ENCODE data around the gene HDGFL2.

Gene HDGFL2

DNA sequence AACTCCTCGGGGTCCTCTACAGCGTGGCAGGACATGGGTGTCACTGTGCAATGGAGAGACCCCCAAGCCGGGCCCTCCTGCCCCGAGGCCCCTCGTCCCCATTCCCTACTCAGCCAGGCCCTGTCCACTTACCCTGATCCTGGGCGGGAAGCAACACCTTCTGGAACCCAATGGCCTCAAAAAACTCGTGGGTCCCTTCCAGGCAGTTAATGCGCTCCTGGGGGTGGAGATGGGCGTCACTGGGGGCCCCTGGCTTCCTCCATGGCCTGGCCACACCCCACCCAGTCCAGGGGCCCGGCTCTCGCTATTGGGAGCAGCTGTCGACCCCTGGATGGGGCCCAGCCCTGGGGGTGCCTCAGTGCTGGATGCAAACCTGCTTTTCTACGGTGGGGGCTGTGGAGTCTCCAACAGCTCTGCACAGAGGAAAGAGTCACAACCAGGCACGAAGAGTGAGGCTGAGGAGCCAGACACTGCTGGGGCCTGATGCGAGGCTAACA lies 25.3 kb upstream of the HDGFL2 start:
- WGBS, 2 experiments (ENCODE audit: insufficient coverage in 2 of 2) = 92% methylated on average over 11 to 12 of the region's 15 CpGs
- Histone ChIP-seq H3K4me1 (ENCODE audit: control insufficient read depth, insufficient read depth, low read length, poor library complexity, severe bottlenecking) (no peaks in the 10 kb centered on the region), H3K27ac (ENCODE audit: low read depth, low read length, severe bottlenecking) (no peak overlapping the region), H3K4me3 (ENCODE audit: extremely low read depth, insufficient read depth, low read length, poor library complexity, severe bottlenecking) (no peak overlapping the region), H3K9me3 (ENCODE audit: control insufficient read depth, low read length) (no peaks in the 10 kb centered on the region), H3K36me3 (ENCODE audit: control insufficient read depth, insufficient read depth, low read length) (peaks cover 88% of the 10 kb centered on the region)

DNA sequence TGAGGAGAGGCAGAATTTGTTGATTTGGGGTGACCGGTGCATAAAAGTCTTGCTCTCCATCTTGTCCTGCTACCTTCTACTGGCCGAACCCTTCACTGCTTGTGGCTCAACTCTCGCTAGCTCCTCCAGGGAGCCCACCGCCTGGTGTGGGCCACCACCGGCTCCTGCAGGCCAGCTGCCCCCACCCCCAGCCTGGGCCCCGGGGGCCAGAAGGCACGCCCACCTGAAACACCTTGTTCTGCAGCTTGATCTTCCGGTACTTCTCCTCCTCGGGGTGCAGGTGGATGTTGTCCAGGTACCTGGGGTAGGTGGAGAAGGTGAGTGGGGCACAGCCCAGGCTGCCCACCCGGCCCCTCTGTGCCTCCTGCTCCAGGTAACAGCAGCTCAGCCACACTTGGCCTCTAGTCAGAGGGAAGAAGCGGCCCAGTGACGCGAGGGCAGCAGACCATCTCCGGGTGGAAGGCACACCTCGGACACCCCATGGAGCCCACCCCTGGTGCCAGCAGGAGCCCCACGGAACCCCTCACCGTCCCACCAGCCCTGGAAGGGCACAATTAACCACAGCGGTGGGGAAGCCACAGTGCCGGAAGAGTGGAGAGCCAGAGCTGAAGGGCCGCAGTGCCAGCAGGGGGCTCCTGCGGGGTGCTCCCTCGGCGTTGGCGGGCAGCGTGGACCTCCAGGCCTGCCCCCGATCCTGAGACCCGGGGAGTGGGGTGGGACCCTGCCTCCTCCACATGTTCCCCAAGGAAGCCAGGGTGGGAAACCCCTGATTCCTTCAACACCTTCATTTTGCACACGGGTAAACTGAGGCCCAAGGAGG lies 24.6 kb upstream of the HDGFL2 start:
- no peak overlapping the region for H3K4me3 ChIP-seq (ENCODE audit: extremely low read depth, insufficient read depth, low read length, poor library complexity, severe bottlenecking)
- WGBS, 2 experiments (ENCODE audit: insufficient coverage in 2 of 2) = 96 to 98% methylated on average over 21 to 22 of the region's 28 CpGs
- H3K4me1 ChIP-seq (ENCODE audit: control insufficient read depth, insufficient read depth, low read length, poor library complexity, severe bottlenecking) = no peaks in the 10 kb centered on the region
- no peaks in the 10 kb centered on the region for H3K9me3 ChIP-seq (ENCODE audit: control insufficient read depth, low read length)
- H3K27ac ChIP-seq (ENCODE audit: low read depth, low read length, severe bottlenecking) = no peak overlapping the region
- H3K36me3 ChIP-seq (ENCODE audit: control insufficient read depth, insufficient read depth, low read length) = peaks cover 89% of the 10 kb centered on the region

- Histone ChIP-seq H3K9me3 (ENCODE audit: control insufficient read depth, low read length) (no peaks in the 10 kb centered on the region), H3K4me1 (ENCODE audit: control insufficient read depth, insufficient read depth, low read length, poor library complexity, severe bottlenecking) (no peaks in the 10 kb centered on the region), H3K4me3 (ENCODE audit: extremely low read depth, insufficient read depth, low read length, poor library complexity, severe bottlenecking) (no peak overlapping the region), H3K36me3 (ENCODE audit: control insufficient read depth, insufficient read depth, low read length) (peaks cover 90% of the 10 kb centered on the region), H3K27ac (ENCODE audit: low read depth, low read length, severe bottlenecking) (no peak overlapping the region)
- WGBS, 2 experiments (ENCODE audit: insufficient coverage in 2 of 2) = 90 to 92% methylated on average over 26 to 28 of the region's 30 CpGs
Measured at GRCh38 chr19:4448147-4448985, 23.7 kb upstream of the HDGFL2 start.

DNA sequence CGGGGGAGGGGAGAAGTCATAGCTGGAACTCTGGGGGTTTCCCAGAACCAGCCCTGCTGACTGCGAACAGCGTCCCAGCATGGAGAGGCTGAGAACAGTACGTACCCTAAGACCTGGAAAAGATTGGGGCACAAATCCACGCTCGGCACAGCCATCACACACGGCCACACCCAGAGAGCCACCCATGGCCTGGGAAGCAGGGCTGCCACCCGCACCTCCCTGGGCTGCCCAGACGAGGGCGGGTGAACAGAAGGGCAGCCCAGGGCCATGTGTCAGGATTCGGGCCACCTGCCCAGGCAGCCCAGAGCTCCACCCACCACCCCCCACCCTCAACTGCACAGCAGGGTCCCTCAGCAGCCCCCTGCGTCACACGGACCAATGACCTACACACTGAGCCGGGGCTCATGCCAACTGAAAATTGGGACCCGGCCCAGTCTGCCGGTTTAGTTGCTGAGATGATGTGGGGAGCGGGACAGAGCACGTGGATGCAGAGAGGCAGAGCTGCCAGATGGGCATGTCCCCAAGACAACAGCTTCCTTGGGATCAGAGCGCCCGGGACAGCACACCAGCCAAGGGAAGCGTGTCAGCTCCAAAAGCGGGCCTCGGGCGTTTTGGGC lies 23.0 kb upstream of the HDGFL2 start:
- H3K9me3 ChIP-seq (ENCODE audit: control insufficient read depth, low read length) = no peaks in the 10 kb centered on the region
- no peak overlapping the region for H3K27ac ChIP-seq (ENCODE audit: low read depth, low read length, severe bottlenecking)
- H3K36me3 ChIP-seq (ENCODE audit: control insufficient read depth, insufficient read depth, low read length) = peaks cover 90% of the 10 kb centered on the region
- H3K4me3 ChIP-seq (ENCODE audit: extremely low read depth, insufficient read depth, low read length, poor library complexity, severe bottlenecking) = no peak overlapping the region
- no peaks in the 10 kb centered on the region for H3K4me1 ChIP-seq (ENCODE audit: control insufficient read depth, insufficient read depth, low read length, poor library complexity, severe bottlenecking)
- 95 to 96% methylated on average over 22 to 24 of the region's 24 CpGs for WGBS, 2 experiments (ENCODE audit: insufficient coverage in 2 of 2)

GRCh38 chr19:4449639-4450028 lies 22.5 kb upstream of the HDGFL2 start:
- Histone ChIP-seq H3K4me1 (ENCODE audit: control insufficient read depth, insufficient read depth, low read length, poor library complexity, severe bottlenecking) (peaks cover 1% of the 10 kb centered on the region), H3K36me3 (ENCODE audit: control insufficient read depth, insufficient read depth, low read length) (peaks cover 85% of the 10 kb centered on the region), H3K4me3 (ENCODE audit: extremely low read depth, insufficient read depth, low read length, poor library complexity, severe bottlenecking) (no peak overlapping the region), H3K27ac (ENCODE audit: low read depth, low read length, severe bottlenecking) (no peak overlapping the region), H3K9me3 (ENCODE audit: control insufficient read depth, low read length) (no peaks in the 10 kb centered on the region)
- 90 to 95% methylated on average over 8 to 9 of the region's 9 CpGs for WGBS, 2 experiments (ENCODE audit: insufficient coverage in 2 of 2)

- peaks cover 21% of the 10 kb centered on the region for H3K4me1 ChIP-seq (ENCODE audit: control insufficient read depth, insufficient read depth, low read length, poor library complexity, severe bottlenecking)
- WGBS, 2 experiments (ENCODE audit: insufficient coverage in 2 of 2) = 92 to 95% methylated on average over 23 to 24 of the region's 24 CpGs
- H3K4me3 ChIP-seq (ENCODE audit: extremely low read depth, insufficient read depth, low read length, poor library complexity, severe bottlenecking) = no peak overlapping the region
- peaks cover 60% of the 10 kb centered on the region for H3K36me3 ChIP-seq (ENCODE audit: control insufficient read depth, insufficient read depth, low read length)
- no peaks in the 10 kb centered on the region for H3K9me3 ChIP-seq (ENCODE audit: control insufficient read depth, low read length)
- H3K27ac ChIP-seq (ENCODE audit: low read depth, low read length, severe bottlenecking) = no peak overlapping the region
Measured at GRCh38 chr19:4452230-4452990, 19.7 kb upstream of the HDGFL2 start.

GRCh38 chr19:4453232-4454179 lies 18.6 kb upstream of the HDGFL2 start:
- Histone ChIP-seq H3K4me3 (ENCODE audit: extremely low read depth, insufficient read depth, low read length, poor library complexity, severe bottlenecking) (no peak overlapping the region), H3K4me1 (ENCODE audit: control insufficient read depth, insufficient read depth, low read length, poor library complexity, severe bottlenecking) (peaks cover 21% of the 10 kb centered on the region), H3K9me3 (ENCODE audit: control insufficient read depth, low read length) (no peaks in the 10 kb centered on the region), H3K36me3 (ENCODE audit: control insufficient read depth, insufficient read depth, low read length) (peaks cover 49% of the 10 kb centered on the region), H3K27ac (ENCODE audit: low read depth, low read length, severe bottlenecking) (no peak overlapping the region)
- 89 to 90% methylated on average over 31 to 34 of the region's 34 CpGs for WGBS, 2 experiments (ENCODE audit: insufficient coverage in 2 of 2)

- H3K4me3 ChIP-seq (ENCODE audit: extremely low read depth, insufficient read depth, low read length, poor library complexity, severe bottlenecking) = no peak overlapping the region
- H3K4me1 ChIP-seq (ENCODE audit: control insufficient read depth, insufficient read depth, low read length, poor library complexity, severe bottlenecking) = peaks cover 21% of the 10 kb centered on the region
- H3K27ac ChIP-seq (ENCODE audit: low read depth, low read length, severe bottlenecking) = peak overlapping the region; percentile 29
- peaks cover 35% of the 10 kb centered on the region for H3K36me3 ChIP-seq (ENCODE audit: control insufficient read depth, insufficient read depth, low read length)
- 91 to 92% methylated on average over 23 of the region's 29 CpGs for WGBS, 2 experiments (ENCODE audit: insufficient coverage in 2 of 2)
- H3K9me3 ChIP-seq (ENCODE audit: control insufficient read depth, low read length) = no peaks in the 10 kb centered on the region
Measured at GRCh38 chr19:4454747-4455718, 17.1 kb upstream of the HDGFL2 start.
